ENCODE measurements around the gene HYLS1. TPM values are rescaled to one million over a fixed set of nuclear protein-coding genes. Genes with fewer than 3 reads are reported as not detected.

Gene HYLS1
- total and polyA plus RNA-seq, 9 donors, result 2.2 to 8.8 (median 4.5) TPM

GRCh38 chr11:125930076-125930450 is 42.6 kb downstream of the HYLS1 start:
- TF ChIP-seq EP300 (IDR thresholded peaks at IDR 0.05), result no peak
- no peak for TF ChIP-seq CTCF (IDR thresholded peaks at IDR 0.05)
- TF ChIP-seq POLR2A (IDR thresholded peaks at IDR 0.05), result no peak
- H3K27me3 ChIP-seq, result no peaks in the 10 kb centered on the region
- no peaks in the 10 kb centered on the region for H3K36me3 ChIP-seq
- no peak overlapping the region for H3K27ac ChIP-seq
- DNase-seq, result no peak
- H3K4me1 ChIP-seq (ENCODE audit: insufficient read depth), result no peaks in the 10 kb centered on the region
- intact Hi-C loops (cut with DNase I), result no loop called here
- WGBS, 3 donors, result 95 to 98% (median 96%) methylated on average over 11 of the region's 11 CpGs
- H3K9me3 ChIP-seq, result no peaks in the 10 kb centered on the region
- no peak overlapping the region for H3K4me3 ChIP-seq

GRCh38 chr11:125931116-125931515 is 43.6 kb downstream of the HYLS1 start:
- H3K9me3 ChIP-seq, result no peaks in the 10 kb centered on the region
- no peak overlapping the region for H3K4me3 ChIP-seq
- WGBS, 3 donors, result 61 to 82% (median 79%) methylated on average over 3 of the region's 3 CpGs
- TF ChIP-seq POLR2A (IDR thresholded peaks at IDR 0.05) (no peak), CTCF (IDR thresholded peaks at IDR 0.05) (no peak), EP300 (IDR thresholded peaks at IDR 0.05) (no peak)
- DNase-seq, result no peak
- H3K4me1 ChIP-seq (ENCODE audit: insufficient read depth), result peaks cover 3% of the 10 kb centered on the region
- no peaks in the 10 kb centered on the region for H3K27me3 ChIP-seq
- H3K27ac ChIP-seq, result no peak overlapping the region
- intact Hi-C loops (cut with DNase I), result no loop called here
- no peaks in the 10 kb centered on the region for H3K36me3 ChIP-seq

- no peaks in the 10 kb centered on the region for H3K27me3 ChIP-seq
- WGBS, 3 donors, result 42 to 61% (median 59%) methylated on average over 6 of the region's 6 CpGs
- DNase-seq, result no peak
Measured at GRCh38 chr11:125931668-125932067, 44.2 kb downstream of the HYLS1 start.

GRCh38 chr11:125932301-125932700 is 44.8 kb downstream of the HYLS1 start:
- DNase-seq, result no peak
- H3K4me3 ChIP-seq, result no peak overlapping the region

More at GRCh38 chr11:125931668-125932067, 44.2 kb downstream of the HYLS1 start:
- intact Hi-C loops (cut with DNase I), result no loop called here
- H3K36me3 ChIP-seq, result no peaks in the 10 kb centered on the region
- H3K4me1 ChIP-seq (ENCODE audit: insufficient read depth), result peaks cover 3% of the 10 kb centered on the region
- H3K9me3 ChIP-seq, result no peaks in the 10 kb centered on the region
- no peak overlapping the region for H3K27ac ChIP-seq
- TF ChIP-seq EP300 (IDR thresholded peaks at IDR 0.05), result no peak
- TF ChIP-seq POLR2A (IDR thresholded peaks at IDR 0.05), result no peak
- TF ChIP-seq CTCF (IDR thresholded peaks at IDR 0.05), result no peak
- no peak overlapping the region for H3K4me3 ChIP-seq

More at GRCh38 chr11:125932301-125932700, 44.8 kb downstream of the HYLS1 start:
- TF ChIP-seq EP300 (IDR thresholded peaks at IDR 0.05) (no peak), POLR2A (IDR thresholded peaks at IDR 0.05) (no peak), CTCF (IDR thresholded peaks at IDR 0.05) (no peak)
- Histone ChIP-seq H3K4me1 (ENCODE audit: insufficient read depth) (peaks cover 3% of the 10 kb centered on the region), H3K36me3 (no peaks in the 10 kb centered on the region), H3K9me3 (no peaks in the 10 kb centered on the region), H3K27ac (no peak overlapping the region), H3K27me3 (no peaks in the 10 kb centered on the region)
- WGBS, 3 donors, result 88 to 92% (median 88%) methylated on average over 9 of the region's 9 CpGs
- intact Hi-C loops (cut with DNase I), result no loop called here
